Tibial nerve (tissue), 4 donors: ENCODE results near the gene RPS6KA2. TPM values are rescaled to one million over a fixed set of nuclear protein-coding genes. Genes with fewer than 3 reads are reported as not detected.

Source experiments
- DNase-seq, 2 donors: peaks; one replicate each; pipeline ENCODE4 v3.0.0-alpha.2; 2019; ENCODE audit warnings: low spot score in 2 of 2
- H3K27ac ChIP-seq, 4 donors: fragments of 200-600 bp; sonication (generic) in 3 of 4; one replicate each; pipeline ENCODE4 v1.5.1; 2017 to 2019; ENCODE audit warnings: mild to moderate bottlenecking in 1 of 4
- H3K27me3 ChIP-seq, 2 donors: fragments of 200-600 bp; sonication (generic) in 1 of 2; one replicate each; pipeline versions ENCODE4 v1.5.1 to v1.6.0; 2017 to 2019
- H3K36me3 ChIP-seq, 3 donors: fragments of 200-600 bp; sonication (generic); one replicate each; pipeline ENCODE4 v1.5.1; 2018 to 2019
- H3K4me1 ChIP-seq, 4 donors: fragments of 200-600 bp; sonication (generic) in 3 of 4; one replicate each; pipeline ENCODE4 v1.5.1; 2017 to 2019
- H3K4me3 ChIP-seq, 4 donors: fragments of 200-600 bp; sonication (generic) in 3 of 4; one replicate each; pipeline ENCODE4 v1.5.1; 2017 to 2019; ENCODE audit warnings: mild to moderate bottlenecking in 1 of 4, moderate library complexity in 1 of 4
- H3K9me3 ChIP-seq, 4 donors: fragments of 200-600 bp; sonication (generic) in 3 of 4; one replicate each; pipeline ENCODE4 v1.5.1; 2017 to 2019
- EP300 ChIP-seq, 2 donors: sonication (generic); formaldehyde crosslinking; IDR thresholded peaks; one replicate each; pipeline ENCODE4 v1.6.1; 2017; ENCODE audit warnings: antibody characterized with exemption in 2 of 2, mild to moderate bottlenecking in 1 of 2
- POLR2A ChIP-seq, 2 donors: fragments of 450-650 bp; IDR thresholded peaks; one replicate each; pipeline ENCODE4 v1.6.1; 2017; ENCODE audit warnings: antibody characterized with exemption in 2 of 2, mild to moderate bottlenecking in 2 of 2, moderate library complexity in 2 of 2
- WGBS, 2 donors: methylation state at CpG; one replicate each; pipeline ENCODE4 v1.1.5; 2018; 5-methylcytosine and 5-hydroxymethylcytosine counted together
- total RNA-seq, 4 donors: library from RNA; depleted of rRNA; stranded (reverse); fragments of >200 nt; gene quantifications; one replicate each; pipeline ENCODE4 v1.1.0, GENCODE V29; 2016
- TF ChIP-seq, protein P1 (sequence below), 5 experiments: fragments of 200-600 bp in 3 of 5; fragments of 450-650 bp in 2 of 5; sonication (generic) in 3 of 5; IDR thresholded peaks; one replicate each; pipeline ENCODE4 v1.5.1; 2016 to 2019; ENCODE audit warnings: antibody characterized with exemption in 5 of 5, mild to moderate bottlenecking in 3 of 5, moderate library complexity in 2 of 5

Gene RPS6KA2
- total RNA-seq, 4 donors from 2014 or later = 89.6 to 153 (median 103) TPM

GRCh38 chr6:166645896-166646295 is 18.8 kb upstream of the RPS6KA2 start:
- Histone ChIP-seq H3K36me3 (no peaks in the 10 kb centered on the region), H3K27ac (no peak overlapping the region), H3K4me3 (no peak overlapping the region), H3K9me3 (peaks cover 0 to 18% (median 2%) of the 10 kb centered on the region in 4 donors), H3K4me1 (peaks cover 0 to under 1% (median 0%) of the 10 kb centered on the region in 4 donors), H3K27me3 (no peaks in the 10 kb centered on the region)
- TF ChIP-seq, protein P1, sequence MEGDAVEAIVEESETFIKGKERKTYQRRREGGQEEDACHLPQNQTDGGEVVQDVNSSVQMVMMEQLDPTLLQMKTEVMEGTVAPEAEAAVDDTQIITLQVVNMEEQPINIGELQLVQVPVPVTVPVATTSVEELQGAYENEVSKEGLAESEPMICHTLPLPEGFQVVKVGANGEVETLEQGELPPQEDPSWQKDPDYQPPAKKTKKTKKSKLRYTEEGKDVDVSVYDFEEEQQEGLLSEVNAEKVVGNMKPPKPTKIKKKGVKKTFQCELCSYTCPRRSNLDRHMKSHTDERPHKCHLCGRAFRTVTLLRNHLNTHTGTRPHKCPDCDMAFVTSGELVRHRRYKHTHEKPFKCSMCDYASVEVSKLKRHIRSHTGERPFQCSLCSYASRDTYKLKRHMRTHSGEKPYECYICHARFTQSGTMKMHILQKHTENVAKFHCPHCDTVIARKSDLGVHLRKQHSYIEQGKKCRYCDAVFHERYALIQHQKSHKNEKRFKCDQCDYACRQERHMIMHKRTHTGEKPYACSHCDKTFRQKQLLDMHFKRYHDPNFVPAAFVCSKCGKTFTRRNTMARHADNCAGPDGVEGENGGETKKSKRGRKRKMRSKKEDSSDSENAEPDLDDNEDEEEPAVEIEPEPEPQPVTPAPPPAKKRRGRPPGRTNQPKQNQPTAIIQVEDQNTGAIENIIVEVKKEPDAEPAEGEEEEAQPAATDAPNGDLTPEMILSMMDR (IDR thresholded peaks at IDR 0.05) = no peak
- TF ChIP-seq POLR2A (IDR thresholded peaks at IDR 0.05) (no peak), EP300 (IDR thresholded peaks at IDR 0.05) (no peak)
- 64% methylated on average over 8 of the region's 8 CpGs for WGBS, 2 donors
- no peak for DNase-seq

DNA sequence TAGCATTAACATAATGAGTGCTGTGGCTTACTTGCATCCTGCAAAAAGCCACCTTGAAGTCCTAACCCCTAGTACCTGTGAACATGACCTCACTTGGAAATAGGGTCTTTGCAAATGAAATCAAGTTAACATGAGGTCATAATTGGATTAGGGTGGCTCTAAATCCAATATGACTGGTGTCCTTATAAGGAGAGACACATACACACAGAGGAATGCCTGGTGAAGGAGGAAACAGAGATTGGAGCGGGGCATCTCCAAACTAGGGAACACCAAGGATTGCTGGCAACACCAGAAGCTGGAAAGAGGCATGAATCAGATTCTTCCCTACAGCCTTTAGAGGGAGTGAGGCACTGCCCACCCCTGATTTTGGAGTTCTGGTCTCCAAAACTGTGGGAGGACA is 17.6 kb upstream of the RPS6KA2 start:
- Histone ChIP-seq H3K4me3 (no peak overlapping the region), H3K9me3 (peaks cover 0 to 18% (median 2%) of the 10 kb centered on the region in 4 donors), H3K36me3 (no peaks in the 10 kb centered on the region), H3K27ac (no peak overlapping the region), H3K4me1 (peaks cover 0 to 13% (median 0%) of the 10 kb centered on the region in 4 donors), H3K27me3 (peaks cover 0 to under 1% of the 10 kb centered on the region in 2 donors)
- no peak for TF ChIP-seq EP300 (IDR thresholded peaks at IDR 0.05)
- no peak for TF ChIP-seq POLR2A (IDR thresholded peaks at IDR 0.05)
- TF ChIP-seq, protein P1 (IDR thresholded peaks at IDR 0.05) = no peak
- no peak for DNase-seq
- 97 to 100% methylated on average over 1 of the region's 1 CpG for WGBS, 2 donors

DNA sequence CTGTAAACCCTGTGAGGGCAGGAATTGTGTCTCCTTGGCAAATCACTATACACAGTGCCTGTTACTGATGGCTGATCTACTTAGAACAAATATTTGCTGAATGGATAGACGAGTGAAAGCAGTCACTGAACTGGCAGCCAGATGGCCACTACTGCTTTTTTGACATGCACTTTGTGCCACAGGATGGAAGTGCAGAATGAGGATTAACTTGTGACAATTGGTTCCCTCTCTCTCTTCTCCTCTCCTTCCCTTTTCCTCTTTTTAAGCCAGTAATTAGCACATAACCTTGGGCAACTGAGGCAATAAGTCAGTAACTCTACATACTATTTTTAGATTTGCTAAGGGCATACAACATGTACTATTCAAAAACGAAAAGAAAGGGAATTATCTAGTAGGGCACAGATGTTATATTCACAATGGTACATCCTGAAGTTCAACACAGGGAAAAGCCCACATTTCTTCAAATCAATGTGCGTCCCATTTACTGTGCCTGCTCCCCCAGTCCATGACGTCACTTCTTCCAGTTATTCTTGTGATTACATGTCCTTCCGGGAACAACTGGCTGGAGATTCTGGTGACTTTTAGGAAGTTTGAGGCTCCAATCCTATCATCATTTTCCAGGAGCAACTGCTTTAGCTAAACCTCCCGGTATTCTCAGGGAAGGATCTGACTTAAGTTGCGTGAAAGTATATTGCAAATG is 17.0 kb upstream of the RPS6KA2 start:
- TF ChIP-seq EP300 (IDR thresholded peaks at IDR 0.05) (no peak), POLR2A (IDR thresholded peaks at IDR 0.05) (no peak)
- TF ChIP-seq, protein P1 (IDR thresholded peaks at IDR 0.05) = no peak
- WGBS, 2 donors = 64 to 81% methylated on average over 7 of the region's 7 CpGs
- H3K4me3 ChIP-seq = no peak overlapping the region
- H3K27me3 ChIP-seq = peaks cover 0 to 4% of the 10 kb centered on the region in 2 donors
- H3K4me1 ChIP-seq = peaks cover 0 to 14% (median 0%) of the 10 kb centered on the region in 4 donors
- no peak overlapping the region for H3K27ac ChIP-seq
- peaks cover 0 to 18% (median 2%) of the 10 kb centered on the region in 4 donors for H3K9me3 ChIP-seq
- no peak for DNase-seq
- H3K36me3 ChIP-seq = no peaks in the 10 kb centered on the region

- Histone ChIP-seq H3K27ac (no peak overlapping the region), H3K27me3 (peaks cover 0 to 4% of the 10 kb centered on the region in 2 donors), H3K4me3 (no peak overlapping the region), H3K4me1 (peaks cover 0 to 14% (median 0%) of the 10 kb centered on the region in 4 donors), H3K36me3 (no peaks in the 10 kb centered on the region), H3K9me3 (peaks cover 0 to 18% (median 2%) of the 10 kb centered on the region in 4 donors)
- DNase-seq = no peak
- WGBS, 2 donors = 93% methylated on average over 3 of the region's 3 CpGs
- no peak for TF ChIP-seq EP300 (IDR thresholded peaks at IDR 0.05)
- TF ChIP-seq POLR2A (IDR thresholded peaks at IDR 0.05) = no peak
- TF ChIP-seq, protein P1 (IDR thresholded peaks at IDR 0.05) = no peak
Measured at GRCh38 chr6:166642646-166643045, 15.6 kb upstream of the RPS6KA2 start.

DNA sequence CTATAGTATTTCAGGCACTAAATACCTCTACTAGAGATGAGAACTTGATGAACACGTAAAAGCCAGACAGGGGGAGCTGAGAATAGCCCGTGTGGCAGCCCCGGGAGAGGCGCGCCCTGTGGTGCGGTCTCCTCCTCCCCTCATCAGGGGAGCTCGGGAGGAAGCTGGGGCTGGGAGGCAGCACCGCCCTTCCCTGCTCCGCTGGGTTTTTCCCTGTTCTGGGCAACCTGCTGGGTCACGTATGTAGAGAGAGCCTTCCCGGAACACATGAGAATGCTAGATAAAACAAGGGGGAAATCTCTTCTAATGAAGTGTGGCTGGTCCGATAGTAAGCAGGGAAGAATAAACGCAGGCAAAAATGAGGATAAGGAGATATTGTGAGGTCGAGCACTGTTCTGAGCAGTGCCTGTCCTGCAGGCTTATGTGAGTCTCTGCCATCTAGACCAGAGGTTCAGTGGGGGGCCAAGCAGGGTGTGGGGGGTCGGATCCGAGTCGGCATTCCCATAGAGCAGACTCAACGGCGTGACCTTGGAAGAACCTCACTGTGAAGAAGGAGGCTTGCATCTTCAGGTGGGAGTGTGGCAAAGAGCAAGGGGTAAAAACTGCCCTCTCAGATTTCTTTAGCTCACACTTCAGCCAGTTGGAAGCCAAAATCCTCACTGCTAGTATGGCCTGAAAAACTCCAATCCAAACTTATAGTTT is 13.4 kb upstream of the RPS6KA2 start:
- 21 to 33% methylated on average over 19 of the region's 19 CpGs for WGBS, 2 donors
- H3K36me3 ChIP-seq = no peaks in the 10 kb centered on the region
- H3K27me3 ChIP-seq = peaks cover 0 to 4% of the 10 kb centered on the region in 2 donors
- DNase-seq = no peak
- peaks cover 0 to 18% (median 2%) of the 10 kb centered on the region in 4 donors for H3K9me3 ChIP-seq
- peak overlapping the region in 1 of 4 donors; percentile 3 for H3K4me3 ChIP-seq
- TF ChIP-seq POLR2A (IDR thresholded peaks at IDR 0.05) (no peak), EP300 (IDR thresholded peaks at IDR 0.05) (no peak)
- TF ChIP-seq, protein P1 (IDR thresholded peaks at IDR 0.05) = no peak
- peak overlapping the region in 1 of 4 donors; percentile 29 for H3K27ac ChIP-seq
- peaks cover 0 to 31% (median 2%) of the 10 kb centered on the region in 4 donors for H3K4me1 ChIP-seq
